Activated CD4-positive, alpha-beta T cell treated with anti-CD3 and anti-CD28 coated beads, Interleukin-2, amount 10 ng/mL, durations not matched to agents 7 days and 5 days (primary cell): Measurements from ENCODE around the gene OR52D1. TPM values are rescaled to one million over a fixed set of nuclear protein-coding genes. Genes with fewer than 3 reads are reported as not detected.

Source experiments
- CTCF ChIA-PET: fragments of 350-600 bp; sonication (Branson Sonifier 250); formaldehyde crosslinking; loops from one replicate; lab custom pipeline; 2021; ENCODE audit warnings: antibody characterized with exemption; lab: Charles Lee
- POLR2A ChIA-PET: fragments of 350-600 bp; sonication (Branson Sonifier 250); formaldehyde crosslinking; loops from one replicate; lab custom pipeline; 2021; ENCODE audit warnings: antibody characterized with exemption; lab: Charles Lee
- DNase-seq: peaks from one replicate; pipeline ENCODE4 v3.0.0-alpha.2; 2020
- H3K27ac Mint-ChIP-seq: one replicate; pipeline ENCODE4 v1.8.0; 2021; ENCODE audit warnings: mild to moderate bottlenecking, moderate library complexity, mixed read lengths
- H3K27me3 Mint-ChIP-seq: one replicate; pipeline ENCODE4 v1.8.0; 2021; ENCODE audit warnings: mixed read lengths
- H3K36me3 Mint-ChIP-seq: one replicate; pipeline ENCODE4 v1.8.0; 2021; ENCODE audit warnings: low read depth, mixed read lengths
- H3K4me1 Mint-ChIP-seq: one replicate; pipeline ENCODE4 v1.8.0; 2021; ENCODE audit warnings: mixed read lengths
- H3K4me3 Mint-ChIP-seq: one replicate; pipeline ENCODE4 v1.8.0; 2021; ENCODE audit warnings: mild to moderate bottlenecking, moderate library complexity, mixed read lengths
- H3K9me3 Mint-ChIP-seq: one replicate; pipeline ENCODE4 v1.8.0; 2021; ENCODE audit warnings: mixed read lengths
- total RNA-seq, 2 experiments: library from RNA; stranded (reverse); gene quantifications; one replicate each; pipeline ENCODE4 v1.2.3, GENCODE V29; 2021

The OR52D1 gene
- total RNA-seq, 2 experiments from 2014 or later: not detected

DNA sequence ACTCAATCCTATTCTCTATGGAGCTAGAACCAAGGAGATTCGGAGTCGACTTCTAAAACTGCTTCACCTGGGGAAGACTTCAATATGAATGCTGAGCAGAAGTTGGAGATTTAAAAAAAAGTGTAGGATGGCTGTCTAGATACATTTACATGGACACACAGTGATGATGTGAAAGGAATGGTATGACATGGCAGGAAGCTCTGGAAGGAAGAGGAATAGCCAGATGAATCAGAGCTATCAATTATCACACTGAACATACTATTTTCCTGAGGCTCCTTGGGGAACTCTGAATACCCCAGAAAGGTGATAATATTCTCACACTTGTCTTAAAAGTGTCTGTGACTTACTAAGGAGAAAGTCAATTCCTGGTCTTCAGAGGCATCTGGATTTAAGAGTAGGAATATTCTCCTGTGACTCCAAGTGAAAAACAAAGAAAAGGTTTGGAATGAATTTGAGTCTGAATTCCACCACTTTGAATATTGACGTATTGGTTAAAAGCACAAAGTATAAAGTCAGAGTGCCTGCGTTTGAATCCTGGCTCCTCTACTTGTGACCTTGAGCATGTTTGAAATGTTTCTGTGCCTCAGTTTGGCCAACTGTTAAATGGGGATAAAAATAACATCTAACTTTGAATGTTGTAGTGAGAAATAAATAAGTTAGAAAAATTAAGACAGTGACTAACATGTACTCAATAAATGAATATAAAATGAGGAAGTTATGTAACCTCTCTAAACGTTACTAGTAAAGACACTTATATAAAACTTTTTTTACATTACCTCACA is 1.3 kb downstream of the OR52D1 start:
- Mint-ChIP-seq H3K36me3 (no peaks in the 10 kb centered on the region), H3K27me3 (peaks cover 7% of the 10 kb centered on the region)

GRCh38 chr11:5499671-5500070 is 11.2 kb downstream of the OR52D1 start:
- Mint-ChIP-seq H3K36me3 (no peaks in the 10 kb centered on the region), H3K27me3 (peaks cover 6% of the 10 kb centered on the region), H3K4me3 (no peak overlapping the region), H3K27ac (no peak overlapping the region), H3K9me3 (no peaks in the 10 kb centered on the region), H3K4me1 (no peaks in the 10 kb centered on the region)
- DNase-seq: no peak
- POLR2A ChIA-PET: no interaction called here
- CTCF ChIA-PET: no interaction called here

More for the DNA sequence above, 1.3 kb downstream of the OR52D1 start:
- no peak for DNase-seq
- ChIA-PET CTCF (no interaction called here), POLR2A (no interaction called here)
- no peak overlapping the region for H3K4me3 Mint-ChIP-seq
- no peaks in the 10 kb centered on the region for H3K9me3 Mint-ChIP-seq
- no peaks in the 10 kb centered on the region for H3K4me1 Mint-ChIP-seq
- H3K27ac Mint-ChIP-seq: no peak overlapping the region

DNA sequence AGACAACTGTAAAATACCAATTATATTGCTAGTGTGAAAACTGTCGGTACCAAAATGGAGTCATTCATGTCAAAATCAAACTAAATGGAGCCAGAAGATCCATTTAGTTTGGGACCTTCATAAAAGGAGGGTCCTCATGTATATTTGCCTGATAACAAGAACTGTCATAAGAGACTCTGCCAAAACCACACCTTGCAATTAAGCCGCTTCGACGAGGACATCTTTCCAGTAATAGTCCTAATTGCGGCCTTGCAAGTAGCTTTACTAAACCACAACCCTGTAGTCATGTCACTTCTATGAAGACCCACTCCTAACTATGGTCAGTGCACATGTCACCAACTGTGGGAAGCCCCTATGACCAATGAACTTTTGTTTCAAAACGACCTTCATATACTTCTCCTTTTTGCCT is 11.9 kb downstream of the OR52D1 start:
- H3K4me1 Mint-ChIP-seq: no peaks in the 10 kb centered on the region
- no peaks in the 10 kb centered on the region for H3K36me3 Mint-ChIP-seq
- peaks cover 5% of the 10 kb centered on the region for H3K27me3 Mint-ChIP-seq
- CTCF ChIA-PET: no interaction called here
- POLR2A ChIA-PET: no interaction called here
- no peak overlapping the region for H3K4me3 Mint-ChIP-seq
- DNase-seq: no peak
- H3K27ac Mint-ChIP-seq: no peak overlapping the region
- H3K9me3 Mint-ChIP-seq: no peaks in the 10 kb centered on the region

GRCh38 chr11:5504403-5504921 is 16.0 kb downstream of the OR52D1 start:
- no peak overlapping the region for H3K27ac Mint-ChIP-seq
- no peaks in the 10 kb centered on the region for H3K36me3 Mint-ChIP-seq
- no peak overlapping the region for H3K4me3 Mint-ChIP-seq
- no peak for DNase-seq
- H3K4me1 Mint-ChIP-seq: no peaks in the 10 kb centered on the region
- ChIA-PET CTCF (interaction anchor here (2.4 kb wide), 1 partner anchor 11 kb away, joined by 6 read pairs; the partner anchor contains the start of gene UBQLNL), POLR2A (interaction anchor here (0.6 kb wide), 1 partner anchor 33 kb away, joined by 5 read pairs; no protein-coding TSS in a partner anchor)
- no peaks in the 10 kb centered on the region for H3K9me3 Mint-ChIP-seq
- peaks cover 4% of the 10 kb centered on the region for H3K27me3 Mint-ChIP-seq

- Mint-ChIP-seq H3K9me3 (no peaks in the 10 kb centered on the region), H3K4me1 (no peaks in the 10 kb centered on the region), H3K4me3 (no peak overlapping the region), H3K27ac (no peak overlapping the region), H3K36me3 (no peaks in the 10 kb centered on the region), H3K27me3 (peaks cover 4% of the 10 kb centered on the region)
- DNase-seq: no peak
- POLR2A ChIA-PET: no interaction called here
- CTCF ChIA-PET: interaction anchor here (2.4 kb wide), 1 partner anchor 10 kb away, joined by 6 read pairs; the partner anchor contains the start of gene UBQLNL
These were observed 17.0 kb downstream of the OR52D1 start for GRCh38 chr11:5505363-5506048.

DNA sequence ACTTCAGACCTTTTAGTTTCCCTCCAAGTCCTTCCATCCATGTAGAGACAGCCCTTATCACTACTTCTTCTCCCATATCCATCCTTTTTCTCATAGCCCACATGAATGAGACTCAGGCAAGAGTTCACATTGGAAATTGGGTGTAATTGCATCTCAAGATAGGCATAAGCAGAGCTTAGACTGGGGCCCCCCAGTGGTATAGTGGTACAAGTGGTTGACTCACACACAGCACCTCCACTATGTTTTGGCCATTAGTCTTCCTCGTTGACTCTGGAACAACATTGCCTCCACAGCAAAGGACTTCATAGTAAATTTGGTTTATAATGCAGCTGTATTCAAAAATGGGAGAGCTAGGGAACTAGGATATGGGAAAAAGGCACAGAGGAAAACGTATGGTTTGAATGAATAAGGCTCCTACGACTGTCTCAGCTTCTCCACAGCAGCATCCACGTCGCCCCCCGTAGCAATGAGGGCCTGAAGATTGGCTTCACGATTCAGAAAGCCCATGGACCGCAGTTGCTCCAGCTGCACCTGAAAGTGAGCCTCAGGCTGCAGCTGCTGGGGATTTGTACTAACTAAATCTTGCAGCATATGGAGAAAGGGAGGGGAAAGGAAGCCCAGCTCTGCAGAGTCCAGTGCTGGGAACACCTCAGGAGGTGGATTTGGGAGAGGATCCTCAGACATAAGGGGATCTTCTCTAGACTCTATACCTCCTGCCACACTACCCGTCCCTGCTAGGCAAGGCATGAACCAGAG is 18.9 kb downstream of the OR52D1 start:
- CTCF ChIA-PET: interaction anchor here (0.7 kb wide), 1 partner anchor 9 kb away, joined by 3 read pairs; the partner anchor contains the start of gene UBQLNL
- H3K27ac Mint-ChIP-seq: no peak overlapping the region
- POLR2A ChIA-PET: no interaction called here

GRCh38 chr11:5507933-5508305 is 19.4 kb downstream of the OR52D1 start:
- H3K4me1 Mint-ChIP-seq: no peaks in the 10 kb centered on the region
- peaks cover 5% of the 10 kb centered on the region for H3K27me3 Mint-ChIP-seq
- H3K9me3 Mint-ChIP-seq: no peaks in the 10 kb centered on the region
- DNase-seq: no peak
- CTCF ChIA-PET: interaction anchor here (0.7 kb wide), 1 partner anchor 9 kb away, joined by 3 read pairs; the partner anchor contains the start of gene UBQLNL
- POLR2A ChIA-PET: no interaction called here
- no peaks in the 10 kb centered on the region for H3K36me3 Mint-ChIP-seq
- H3K4me3 Mint-ChIP-seq: no peak overlapping the region
- no peak overlapping the region for H3K27ac Mint-ChIP-seq

More for the DNA sequence above, 18.9 kb downstream of the OR52D1 start:
- peaks cover 5% of the 10 kb centered on the region for H3K27me3 Mint-ChIP-seq
- H3K36me3 Mint-ChIP-seq: no peaks in the 10 kb centered on the region
- H3K4me1 Mint-ChIP-seq: no peaks in the 10 kb centered on the region
- H3K9me3 Mint-ChIP-seq: no peaks in the 10 kb centered on the region
- DNase-seq: no peak
- H3K4me3 Mint-ChIP-seq: no peak overlapping the region

- H3K36me3 Mint-ChIP-seq: no peaks in the 10 kb centered on the region
- ChIA-PET POLR2A (no interaction called here), CTCF (no interaction called here)
- no peak for DNase-seq
- H3K4me1 Mint-ChIP-seq: no peaks in the 10 kb centered on the region
- H3K27me3 Mint-ChIP-seq: peaks cover 5% of the 10 kb centered on the region
- H3K27ac Mint-ChIP-seq: no peak overlapping the region
- H3K4me3 Mint-ChIP-seq: no peak overlapping the region
- H3K9me3 Mint-ChIP-seq: no peaks in the 10 kb centered on the region
These were observed 20.1 kb downstream of the OR52D1 start for GRCh38 chr11:5508605-5509004.

GRCh38 chr11:5509803-5510202 is 21.3 kb downstream of the OR52D1 start, which contains the start of gene UBQLN3:
UBQLN3 (minus strand) TSS chr11:5509957; CDS start chr11:5509558, 399 bp downstream.
- Mint-ChIP-seq H3K27ac (no peak within 1 kb of the TSS), H3K4me1 (no peaks in the 10 kb centered on the region), H3K36me3 (no peaks in the 10 kb centered on the region), H3K9me3 (no peaks in the 10 kb centered on the region), H3K27me3 (peaks cover 5% of the 10 kb centered on the region), H3K4me3 (no peak within 1 kb of the TSS)
- POLR2A ChIA-PET: no interaction called here
- no peak for DNase-seq
- CTCF ChIA-PET: no interaction called here

DNA sequence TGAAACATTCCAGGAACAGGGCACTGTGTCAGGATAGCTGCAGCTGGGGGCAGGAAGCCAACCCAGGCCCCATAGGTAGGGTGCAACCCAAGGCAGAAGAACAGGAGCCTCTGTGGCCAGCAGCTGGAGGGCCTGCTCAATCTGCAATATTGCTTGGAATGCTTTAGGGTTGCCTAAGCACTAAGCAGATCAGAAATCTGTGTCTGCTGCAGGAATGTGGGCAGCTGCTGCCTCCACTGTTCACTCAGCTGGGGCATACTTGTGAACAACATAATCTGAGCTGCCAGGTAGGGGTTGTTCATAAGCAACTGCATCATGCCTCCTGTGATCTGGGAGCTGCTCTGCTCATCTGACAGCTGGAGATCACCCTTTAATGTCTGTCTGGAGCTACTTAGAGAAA is 26.4 kb downstream of the OR52D1 start:
- ChIA-PET CTCF (interaction anchor here (2.3 kb wide), 1 partner anchor 9 kb away, joined by 6 read pairs; no protein-coding TSS in a partner anchor), POLR2A (no interaction called here)
- no peak for DNase-seq
- H3K4me1 Mint-ChIP-seq: no peaks in the 10 kb centered on the region
- H3K27me3 Mint-ChIP-seq: peaks cover 5% of the 10 kb centered on the region
- H3K27ac Mint-ChIP-seq: no peak overlapping the region
- H3K36me3 Mint-ChIP-seq: no peaks in the 10 kb centered on the region
- no peaks in the 10 kb centered on the region for H3K9me3 Mint-ChIP-seq
- no peak overlapping the region for H3K4me3 Mint-ChIP-seq

DNA sequence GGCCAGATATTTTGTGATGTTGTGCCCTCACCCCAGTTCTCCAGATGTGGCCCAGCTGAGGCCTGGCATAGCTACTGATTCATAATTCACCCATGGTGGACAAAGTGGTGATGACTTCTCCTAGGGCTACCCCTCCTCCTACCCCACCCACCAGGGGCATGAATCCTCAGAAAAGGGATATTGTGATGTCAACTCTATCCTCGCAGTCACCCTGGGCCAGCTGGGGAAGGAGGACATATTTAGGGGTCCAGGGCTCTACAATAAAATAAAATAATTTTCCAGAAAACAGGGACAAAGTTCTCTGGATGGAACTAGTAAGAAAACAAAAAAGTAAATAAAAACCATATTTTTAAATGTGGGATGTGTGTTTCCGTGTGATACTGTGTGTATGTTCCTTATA is 28.1 kb downstream of the OR52D1 start, which contains the start of gene UBQLNL:
Gene UBQLNL, minus strand, starts transcription at position 101 of the 400 bp plus-strand sequence. CDS start 258 bp downstream, outside the sequence.
- CTCF ChIA-PET: interaction anchor here (1.0 to 2.3 kb wide), 2 partner anchors 9 to 11 kb away, joined by 3 to 6 read pairs; no protein-coding TSS in a partner anchor
- POLR2A ChIA-PET: no interaction called here
- H3K27me3 Mint-ChIP-seq: no peaks in the 10 kb centered on the region

DNA sequence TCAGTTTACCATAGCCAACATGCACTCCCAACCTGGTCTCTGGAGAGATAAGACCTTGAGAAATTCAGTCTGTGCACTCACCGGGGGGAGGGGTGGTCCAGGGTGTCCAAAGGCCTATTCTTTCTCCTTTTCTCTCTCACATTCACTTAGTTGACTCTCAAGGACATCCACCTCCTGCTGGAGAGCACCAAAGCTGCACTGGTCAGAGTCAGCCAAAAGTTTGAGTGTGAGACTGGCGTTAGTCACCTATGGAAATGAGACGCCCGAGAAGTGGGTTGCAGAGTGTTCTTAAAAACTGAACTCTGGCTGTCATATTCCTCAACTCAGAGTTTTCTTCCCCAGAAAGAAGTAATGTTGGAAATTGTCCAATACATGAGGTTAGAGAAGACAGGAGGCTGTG is 33.1 kb downstream of the OR52D1 start:
- no peak overlapping the region for H3K27ac Mint-ChIP-seq
- no peak for DNase-seq
- CTCF ChIA-PET: interaction anchor here (0.7 kb wide), 1 partner anchor 66 kb away, joined by 4 read pairs; no protein-coding TSS in a partner anchor
- no peaks in the 10 kb centered on the region for H3K36me3 Mint-ChIP-seq
- H3K27me3 Mint-ChIP-seq: no peaks in the 10 kb centered on the region
- no peaks in the 10 kb centered on the region for H3K4me1 Mint-ChIP-seq
- no peaks in the 10 kb centered on the region for H3K9me3 Mint-ChIP-seq
- H3K4me3 Mint-ChIP-seq: no peak overlapping the region
- POLR2A ChIA-PET: no interaction called here

More for the DNA sequence above, 28.1 kb downstream of the OR52D1 start, which contains the start of gene UBQLNL:
- Mint-ChIP-seq H3K9me3 (no peaks in the 10 kb centered on the region), H3K4me1 (no peaks in the 10 kb centered on the region), H3K4me3 (no peak within 1 kb of the TSS), H3K27ac (no peak within 1 kb of the TSS), H3K36me3 (no peaks in the 10 kb centered on the region)
- no peak for DNase-seq
